ENCODE data around the gene CLCN5.

The CLCN5 gene

GRCh38 chrX:50114113-50114512 is 191.7 kb downstream of the CLCN5 start:
- Histone ChIP-seq H3K4me3 (no peak overlapping the region), H3K27ac (no peak overlapping the region)
- no peak for DNase-seq (ENCODE audit: low spot score)
- no peak for TF ChIP-seq CTCF (IDR thresholded peaks at IDR 0.05)

GRCh38 chrX:50115973-50116372 is 193.6 kb downstream of the CLCN5 start:
- no peak overlapping the region for H3K4me3 ChIP-seq
- no peak for TF ChIP-seq CTCF (IDR thresholded peaks at IDR 0.05)
- H3K27ac ChIP-seq: no peak overlapping the region
- no peak for DNase-seq (ENCODE audit: low spot score)

GRCh38 chrX:50117476-50117875 is 195.1 kb downstream of the CLCN5 start:
- Histone ChIP-seq H3K4me3 (no peak overlapping the region), H3K27ac (no peak overlapping the region)
- no peak for TF ChIP-seq CTCF (IDR thresholded peaks at IDR 0.05)
- no peak for DNase-seq (ENCODE audit: low spot score)

- Histone ChIP-seq H3K27ac (no peak overlapping the region), H3K4me3 (no peak overlapping the region)
- no peak for TF ChIP-seq CTCF (IDR thresholded peaks at IDR 0.05)
- no peak for DNase-seq (ENCODE audit: low spot score)
Measured at GRCh38 chrX:50125480-50125879, 203.1 kb downstream of the CLCN5 start.

- TF ChIP-seq CTCF (IDR thresholded peaks at IDR 0.05): no peak
- DNase-seq (ENCODE audit: low spot score): no peak
- no peak overlapping the region for H3K4me3 ChIP-seq
- no peak overlapping the region for H3K27ac ChIP-seq
Measured at GRCh38 chrX:50147972-50148371, 225.6 kb downstream of the CLCN5 start.
